HG02588 (cell line): Measurements from ENCODE around the gene RBM19.

ENCODE experiments used
- ATAC-seq: cut with Tn5 transposase; IDR thresholded peaks from one replicate; pipeline ENCODE4 v1.9.1; 2021; ENCODE audit warnings: mild to moderate bottlenecking, moderate library complexity; ENCODE audit not compliant: unreplicated experiment

Gene RBM19

GRCh38 chr12:113957627-113958026, 8.5 kb downstream of the RBM19 start:
- no peak for ATAC-seq

GRCh38 chr12:113955109-113955970, 10.8 kb downstream of the RBM19 start:
- no peak for ATAC-seq

GRCh38 chr12:113954547-113954946, 11.6 kb downstream of the RBM19 start:
- ATAC-seq = no peak

GRCh38 chr12:113950873-113951272, 15.3 kb downstream of the RBM19 start:
- no peak for ATAC-seq

- no peak for ATAC-seq
Observed at GRCh38 chr12:113949321-113950305, 16.5 kb downstream of the RBM19 start.

GRCh38 chr12:113948151-113948914, 17.8 kb downstream of the RBM19 start:
- no peak for ATAC-seq

- no peak for ATAC-seq
Observed at GRCh38 chr12:113946175-113946574, 19.9 kb downstream of the RBM19 start.

- ATAC-seq = no peak
Observed at GRCh38 chr12:113945174-113946173, 20.7 kb downstream of the RBM19 start.

GRCh38 chr12:113942209-113942608, 23.9 kb downstream of the RBM19 start:
- no peak for ATAC-seq

- no peak for ATAC-seq
Observed at GRCh38 chr12:113941208-113941486, 25.0 kb downstream of the RBM19 start.

GRCh38 chr12:113940357-113941207, 25.5 kb downstream of the RBM19 start:
- no peak for ATAC-seq

- no peak for ATAC-seq
Observed at GRCh38 chr12:113939867-113940266, 26.3 kb downstream of the RBM19 start.

- ATAC-seq = no peak
Observed at GRCh38 chr12:113938471-113938870, 27.7 kb downstream of the RBM19 start.

- ATAC-seq = no peak
Observed at GRCh38 chr12:113936460-113936859, 29.7 kb downstream of the RBM19 start.

- no peak for ATAC-seq
Observed at GRCh38 chr12:113935459-113935858, 30.7 kb downstream of the RBM19 start.

GRCh38 chr12:113934946-113935345, 31.2 kb downstream of the RBM19 start:
- no peak for ATAC-seq

GRCh38 chr12:113934060-113934814, 31.9 kb downstream of the RBM19 start:
- no peak for ATAC-seq

GRCh38 chr12:113933201-113933786, 32.8 kb downstream of the RBM19 start:
- no peak for ATAC-seq
